GM10847 (cell line): ENCODE data around the gene SLC2A5.

Experiments
- POLR2A ChIP-seq: IDR thresholded peaks from 2 replicates; pipeline ENCODE4 v1.6.1; 2011; ENCODE audit not compliant: insufficient read length; ENCODE audit errors: extremely low read depth

SLC2A5 gene

GRCh38 chr1:9099555-9099954 lies 30.1 kb upstream of the SLC2A5 start:
- TF ChIP-seq POLR2A, result no peak

- no peak for TF ChIP-seq POLR2A
These were observed 28.7 kb upstream of the SLC2A5 start for GRCh38 chr1:9097947-9098705.

GRCh38 chr1:9095818-9096217 lies 26.4 kb upstream of the SLC2A5 start:
- no peak for TF ChIP-seq POLR2A

- no peak for TF ChIP-seq POLR2A
These were observed 24.1 kb upstream of the SLC2A5 start for GRCh38 chr1:9093581-9093980.

- TF ChIP-seq POLR2A, result no peak
These were observed 23.7 kb upstream of the SLC2A5 start for GRCh38 chr1:9093091-9093490.

- no peak for TF ChIP-seq POLR2A
These were observed 19.4 kb upstream of the SLC2A5 start for GRCh38 chr1:9088807-9089206.

GRCh38 chr1:9087411-9088125 lies 18.1 kb upstream of the SLC2A5 start:
- no peak for TF ChIP-seq POLR2A

- no peak for TF ChIP-seq POLR2A
These were observed 17.4 kb upstream of the SLC2A5 start for GRCh38 chr1:9086796-9087195.

- no peak for TF ChIP-seq POLR2A
These were observed 16.6 kb upstream of the SLC2A5 start for GRCh38 chr1:9086045-9086444.

- TF ChIP-seq POLR2A, result no peak
These were observed 16.0 kb upstream of the SLC2A5 start for GRCh38 chr1:9085306-9085940.

- no peak for TF ChIP-seq POLR2A
These were observed 15.5 kb upstream of the SLC2A5 start for GRCh38 chr1:9084906-9085305.

- TF ChIP-seq POLR2A, result no peak
These were observed 12.0 kb upstream of the SLC2A5 start for GRCh38 chr1:9081473-9081872.

GRCh38 chr1:9080705-9081291 lies 11.4 kb upstream of the SLC2A5 start:
- no peak for TF ChIP-seq POLR2A

- TF ChIP-seq POLR2A, result no peak
These were observed 10.7 kb upstream of the SLC2A5 start for GRCh38 chr1:9079988-9080704.
